ENCODE measurements around the gene THY1. TPM values are rescaled to one million over a fixed set of nuclear protein-coding genes. Genes with fewer than 3 reads are reported as not detected.

THY1 gene
- total RNA-seq, 1 donor from 2014 or later, result 3.5 TPM

DNA sequence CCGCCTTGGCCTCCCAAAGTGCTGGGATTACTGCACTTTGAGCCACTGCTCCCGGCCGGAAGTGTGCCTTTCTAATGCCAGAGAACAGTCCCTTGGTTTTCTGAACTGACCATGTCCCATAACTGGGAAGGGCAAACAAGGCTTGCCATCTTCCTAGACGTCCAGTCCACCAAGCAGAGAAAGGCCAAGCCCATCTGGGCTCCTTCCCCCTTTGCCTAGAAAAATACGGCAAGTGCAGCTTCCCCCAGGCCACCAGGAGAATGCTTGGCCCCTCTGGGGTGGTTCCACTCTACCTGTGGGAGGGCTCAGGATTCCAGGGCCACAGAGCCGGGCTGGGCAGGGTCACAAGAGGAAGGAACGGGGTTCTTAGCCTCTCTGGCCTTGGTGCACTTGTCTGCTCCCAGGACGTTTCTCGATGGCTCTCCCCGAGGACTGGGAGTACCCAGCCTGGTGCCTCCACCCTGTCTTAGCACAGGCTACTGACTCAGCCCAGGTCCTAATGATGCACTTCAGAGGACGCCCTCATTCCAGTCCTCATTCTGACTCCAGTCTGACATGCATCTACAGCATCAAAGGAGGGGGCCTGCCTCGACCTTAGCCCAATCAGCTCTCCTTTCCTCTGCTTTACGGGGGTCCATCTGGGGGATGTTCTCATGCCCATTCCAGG lies 42.7 kb downstream of the THY1 start:
- H3K4me1 ChIP-seq, result peaks cover 1 to 24% of the 10 kb centered on the region in 2 donors
- H3K27me3 ChIP-seq, result no peaks in the 10 kb centered on the region
- DNase-seq (ENCODE audit: low spot score in 2 of 2), result peak in 1 of 2 donors; percentile 61
- H3K36me3 ChIP-seq, result no peaks in the 10 kb centered on the region
- TF ChIP-seq CTCF (IDR thresholded peaks at IDR 0.05), result no peak
- H3K27ac ChIP-seq, result no peak overlapping the region
- H3K9me3 ChIP-seq, result no peaks in the 10 kb centered on the region
- H3K4me3 ChIP-seq, result no peak overlapping the region
- intact Hi-C loops (cut with DNase I), result loop anchor here (2.0 to 10.0 kb wide), 5 partner anchors 38 to 943 kb away; partner anchors contain the start of genes C1QTNF5, KMT2A and NECTIN1

DNA sequence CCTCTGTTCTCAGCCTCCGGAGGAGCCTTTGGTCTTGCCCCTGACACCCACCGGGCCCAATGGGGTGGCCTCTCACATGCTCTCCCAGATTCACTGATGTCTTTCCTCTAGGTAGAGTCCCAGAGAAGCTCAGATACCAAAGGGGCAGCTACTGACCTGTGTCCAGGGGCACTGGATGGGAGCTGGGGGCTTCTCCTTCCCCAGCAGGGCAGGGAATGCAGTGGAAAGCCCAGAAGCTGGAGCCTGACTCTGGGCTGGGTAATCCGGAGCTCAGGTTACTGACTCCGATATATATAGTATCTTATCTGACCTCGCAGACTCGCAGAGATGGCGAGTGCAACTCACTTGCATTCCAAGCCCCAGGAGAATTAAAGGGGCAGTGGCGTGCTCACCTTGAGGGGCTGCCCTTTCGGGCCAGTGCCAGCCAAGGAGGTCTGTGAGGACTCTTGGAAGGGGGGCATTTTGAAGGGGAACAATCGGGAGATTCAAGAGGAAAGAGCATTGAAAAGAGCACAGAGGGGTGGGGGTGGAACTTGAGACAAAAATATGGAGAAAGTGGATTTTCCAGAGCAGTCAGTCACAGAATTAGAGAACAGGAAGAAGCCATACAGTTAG lies 44.0 kb downstream of the THY1 start:
- Histone ChIP-seq H3K27me3 (no peaks in the 10 kb centered on the region), H3K4me1 (peaks cover 5 to 28% of the 10 kb centered on the region in 2 donors), H3K36me3 (no peaks in the 10 kb centered on the region), H3K9me3 (no peaks in the 10 kb centered on the region), H3K4me3 (no peak overlapping the region), H3K27ac (no peak overlapping the region)
- intact Hi-C loops (cut with DNase I), result no loop called here
- TF ChIP-seq CTCF (IDR thresholded peaks at IDR 0.05), result no peak
- DNase-seq (ENCODE audit: low spot score in 2 of 2), result peak in 1 of 2 donors; percentile 55

- no peak for TF ChIP-seq CTCF (IDR thresholded peaks at IDR 0.05)
- Histone ChIP-seq H3K36me3 (no peaks in the 10 kb centered on the region), H3K27ac (no peak overlapping the region), H3K4me1 (peaks cover 5 to 28% of the 10 kb centered on the region in 2 donors), H3K27me3 (no peaks in the 10 kb centered on the region), H3K9me3 (no peaks in the 10 kb centered on the region), H3K4me3 (no peak overlapping the region)
- intact Hi-C loops (cut with DNase I), result no loop called here
- peak in 1 of 2 donors; percentile 62 for DNase-seq (ENCODE audit: low spot score in 2 of 2)
These were observed 44.9 kb downstream of the THY1 start for GRCh38 chr11:119377961-119378667.

GRCh38 chr11:119377112-119377901 lies 45.7 kb downstream of the THY1 start:
- peaks cover 5 to 25% of the 10 kb centered on the region in 2 donors for H3K4me1 ChIP-seq
- no peak overlapping the region for H3K27ac ChIP-seq
- intact Hi-C loops (cut with DNase I), result no loop called here
- H3K27me3 ChIP-seq, result no peaks in the 10 kb centered on the region
- H3K9me3 ChIP-seq, result no peaks in the 10 kb centered on the region
- no peaks in the 10 kb centered on the region for H3K36me3 ChIP-seq
- no peak overlapping the region for H3K4me3 ChIP-seq
- peak in 1 of 2 donors; percentile 58 for DNase-seq (ENCODE audit: low spot score in 2 of 2)
- TF ChIP-seq CTCF (IDR thresholded peaks at IDR 0.05), result no peak

DNA sequence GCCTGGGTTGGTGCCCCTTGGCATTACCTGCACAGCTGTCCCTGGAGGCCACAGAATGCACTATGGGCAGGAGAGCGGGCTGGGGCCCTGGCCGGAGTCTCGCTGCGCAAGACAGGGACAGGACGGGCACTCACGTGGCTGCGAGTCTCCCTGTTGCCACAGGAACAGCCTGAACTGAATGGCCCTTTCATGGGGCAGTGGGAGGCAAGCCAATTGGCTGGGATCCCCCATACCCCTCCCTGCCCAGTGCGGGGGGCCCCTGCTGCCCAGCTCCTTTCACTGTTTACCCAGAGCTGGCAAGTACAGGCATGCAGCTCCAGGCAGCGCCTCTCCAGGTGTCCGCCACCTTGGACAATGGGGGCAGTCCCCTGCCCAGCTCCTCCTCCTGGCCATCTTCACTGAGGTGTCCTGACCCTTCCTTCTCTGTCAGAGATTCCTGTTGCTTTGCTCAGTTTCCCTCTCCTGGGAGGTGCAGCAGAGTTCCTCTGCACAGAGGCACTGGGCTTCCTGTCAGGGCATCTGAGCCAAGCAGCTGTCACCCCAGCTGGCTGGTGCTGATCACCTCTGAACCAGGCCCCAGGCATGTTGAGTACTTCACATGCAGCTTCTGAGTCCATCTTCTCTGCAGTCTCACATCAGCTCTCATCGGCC lies 46.6 kb downstream of the THY1 start:
- DNase-seq (ENCODE audit: low spot score in 2 of 2), result peak in 1 of 2 donors; percentile 66
- intact Hi-C loops (cut with DNase I), result no loop called here
- Histone ChIP-seq H3K36me3 (no peaks in the 10 kb centered on the region), H3K4me3 (no peak overlapping the region), H3K27ac (peak overlapping the region; percentile 55 to 62), H3K4me1 (peaks cover 5 to 19% of the 10 kb centered on the region in 2 donors), H3K9me3 (no peaks in the 10 kb centered on the region), H3K27me3 (no peaks in the 10 kb centered on the region)
- no peak for TF ChIP-seq CTCF (IDR thresholded peaks at IDR 0.05)

Measured in ascending aorta (tissue), 2 donors.